Measurements from ENCODE around the gene MYO15A.

The MYO15A gene

DNA sequence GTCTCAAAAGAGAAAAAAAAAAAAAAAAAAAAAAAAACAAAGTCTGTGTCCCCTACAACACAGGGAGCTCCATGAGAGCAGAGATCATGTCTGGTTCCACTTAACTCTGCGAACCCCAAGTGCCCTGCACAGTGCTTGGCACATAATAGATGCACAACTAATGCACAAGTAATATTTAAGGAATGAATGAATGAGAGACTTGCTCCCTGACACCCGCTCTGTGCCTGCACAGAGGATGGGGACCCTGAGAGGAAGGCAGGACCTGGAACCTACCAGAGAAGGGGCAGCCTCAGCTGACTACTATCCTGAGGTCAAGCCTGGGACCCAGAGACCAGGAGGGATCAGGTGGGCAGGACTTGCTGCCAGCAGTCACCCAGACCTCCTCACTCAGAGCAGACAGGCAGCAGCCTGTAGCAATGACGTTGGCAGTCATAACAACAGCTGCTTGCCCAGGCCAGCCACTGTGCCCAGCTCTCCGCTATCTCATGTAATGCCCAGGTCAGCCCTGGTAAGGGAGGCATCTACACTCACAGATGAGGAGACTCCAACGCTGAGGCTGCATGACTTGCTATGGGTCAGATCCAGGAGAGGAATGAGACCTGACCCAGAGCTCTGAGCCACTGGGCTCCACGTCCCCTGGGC, 2.9 kb downstream of the MYO15A start:
- no peak overlapping the region for H3K27ac ChIP-seq
- no peak for TF ChIP-seq CTCF (conservative IDR thresholded peaks at IDR 0.05)

GRCh38 chr17:18115517-18115916, 7.0 kb downstream of the MYO15A start:
- TF ChIP-seq CTCF (conservative IDR thresholded peaks at IDR 0.05) = no peak
- H3K27ac ChIP-seq = no peak overlapping the region

DNA sequence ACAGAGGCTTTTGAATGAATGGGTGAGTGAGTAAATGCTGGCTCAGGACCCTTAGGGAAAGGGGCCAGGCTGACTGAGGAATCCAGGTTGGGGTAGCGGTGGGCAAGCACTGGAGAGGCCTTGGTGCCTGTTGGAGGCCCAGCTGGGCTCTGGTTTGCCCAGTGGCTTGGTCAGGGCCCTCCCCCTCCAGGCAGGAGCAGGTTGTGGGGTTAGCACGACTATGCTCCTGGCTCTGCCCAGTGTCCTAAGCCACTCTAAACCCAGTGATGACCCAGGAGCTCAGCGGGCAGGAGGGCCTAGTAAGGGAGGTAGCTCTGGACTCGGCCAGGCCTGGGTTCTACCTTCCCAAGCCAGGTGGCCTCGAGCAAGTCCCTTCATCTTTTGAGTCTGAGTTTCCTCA, 7.5 kb downstream of the MYO15A start:
- no peak for TF ChIP-seq CTCF (conservative IDR thresholded peaks at IDR 0.05)

DNA sequence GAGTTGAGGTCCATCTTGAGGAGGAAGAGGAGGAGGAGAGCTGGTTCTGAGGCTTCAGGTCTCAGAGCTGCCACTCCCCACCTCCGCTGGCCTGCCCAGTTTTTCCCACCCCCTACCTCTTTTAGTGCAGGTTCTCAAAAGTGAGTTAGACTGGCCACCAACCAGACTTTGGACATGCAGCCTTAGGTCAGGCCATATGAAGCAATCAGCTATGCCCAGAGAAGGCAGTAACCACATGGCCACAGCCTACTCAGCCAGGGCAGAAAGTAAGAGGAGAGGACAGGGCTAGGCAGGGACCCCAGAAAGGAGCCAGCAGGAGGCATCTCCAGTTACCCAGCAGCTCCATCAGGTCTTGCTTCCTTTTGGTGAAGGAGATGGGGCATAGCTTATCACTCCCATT, 9.0 kb downstream of the MYO15A start:
- H3K27ac ChIP-seq = no peak overlapping the region
- no peak for TF ChIP-seq CTCF (conservative IDR thresholded peaks at IDR 0.05)

More for the DNA sequence above, 7.5 kb downstream of the MYO15A start:
- H3K27ac ChIP-seq = no peak overlapping the region

DNA sequence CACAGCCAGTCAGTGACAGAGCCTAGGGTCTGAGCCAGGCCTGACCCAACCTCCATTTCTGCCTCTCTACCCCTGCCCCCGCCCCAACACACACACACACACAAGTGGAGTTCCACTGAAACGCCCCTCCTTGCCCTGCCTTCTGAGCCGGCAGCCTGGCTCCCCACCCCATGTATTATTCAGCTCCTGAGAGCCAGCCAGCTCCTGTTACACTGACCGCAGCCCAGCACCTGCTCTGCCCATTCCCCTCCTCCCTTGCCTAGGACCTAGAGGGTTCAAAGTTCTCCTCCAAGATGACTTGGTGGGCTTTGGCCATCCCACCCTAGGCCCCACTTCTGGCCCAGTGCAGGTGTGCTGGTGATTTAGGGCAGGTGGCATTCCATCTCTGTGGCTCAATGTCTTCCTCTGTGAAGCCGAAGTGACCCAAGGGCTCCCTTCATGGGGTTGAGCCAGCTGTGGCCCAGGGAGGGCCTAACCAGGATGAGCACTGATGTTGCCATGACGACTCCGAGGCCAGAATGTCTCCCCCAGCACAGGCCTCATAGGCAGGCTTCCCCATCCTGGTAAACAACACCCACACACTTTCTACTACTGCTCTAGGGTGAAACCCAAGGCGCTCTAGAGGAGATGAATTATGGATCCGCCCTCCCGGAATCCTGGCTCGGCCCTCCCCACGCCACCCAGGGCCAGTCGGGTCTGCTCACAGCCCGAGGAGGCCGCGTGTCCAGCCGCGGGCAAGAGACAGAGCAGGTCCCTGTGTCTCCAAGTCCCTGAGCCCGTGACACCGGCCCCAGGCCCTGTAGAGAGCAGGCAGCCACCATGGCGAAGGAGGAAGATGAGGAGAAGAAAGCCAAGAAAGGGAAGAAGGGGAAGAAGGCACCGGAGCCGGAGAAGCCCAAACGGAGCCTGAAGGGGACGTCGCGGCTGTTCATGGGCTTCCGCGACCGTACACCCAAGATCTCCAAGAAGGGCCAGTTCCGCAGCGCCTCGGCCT, 9.7 kb downstream of the MYO15A start:
- no peak for TF ChIP-seq CTCF (conservative IDR thresholded peaks at IDR 0.05)

DNA sequence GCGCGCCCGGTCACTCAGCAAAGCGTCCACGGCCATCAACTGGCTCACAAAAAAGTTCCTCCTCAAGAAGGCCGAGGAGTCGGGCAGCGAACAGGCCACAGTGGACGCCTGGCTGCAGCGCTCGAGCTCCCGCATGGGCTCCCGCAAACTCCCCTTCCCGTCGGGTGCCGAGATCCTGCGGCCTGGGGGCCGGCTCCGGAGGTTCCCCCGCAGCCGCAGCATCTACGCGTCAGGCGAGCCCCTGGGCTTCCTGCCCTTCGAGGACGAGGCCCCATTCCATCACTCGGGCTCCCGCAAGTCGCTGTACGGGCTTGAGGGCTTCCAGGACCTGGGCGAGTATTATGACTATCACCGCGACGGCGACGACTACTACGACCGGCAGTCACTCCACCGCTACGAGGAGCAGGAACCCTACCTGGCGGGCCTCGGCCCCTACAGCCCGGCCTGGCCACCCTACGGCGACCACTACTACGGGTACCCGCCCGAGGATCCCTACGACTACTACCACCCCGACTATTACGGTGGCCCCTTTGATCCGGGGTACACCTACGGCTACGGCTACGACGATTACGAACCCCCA, 10.7 kb downstream of the MYO15A start:
- TF ChIP-seq CTCF (conservative IDR thresholded peaks at IDR 0.05) = no peak

More for the DNA sequence above, 9.7 kb downstream of the MYO15A start:
- no peak overlapping the region for H3K27ac ChIP-seq

DNA sequence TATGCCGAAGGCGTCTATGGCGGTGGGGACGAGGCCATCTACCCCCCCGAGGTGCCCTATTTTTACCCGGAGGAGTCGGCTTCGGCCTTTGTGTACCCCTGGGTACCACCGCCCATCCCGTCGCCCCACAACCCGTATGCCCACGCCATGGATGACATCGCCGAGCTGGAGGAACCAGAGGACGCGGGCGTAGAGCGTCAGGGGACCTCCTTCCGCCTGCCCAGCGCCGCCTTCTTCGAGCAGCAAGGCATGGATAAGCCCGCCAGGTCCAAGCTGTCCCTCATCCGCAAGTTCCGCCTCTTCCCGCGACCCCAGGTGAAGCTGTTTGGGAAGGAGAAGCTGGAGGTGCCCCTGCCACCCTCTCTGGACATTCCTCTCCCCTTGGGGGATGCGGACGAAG, 11.4 kb downstream of the MYO15A start:
- no peak overlapping the region for H3K27ac ChIP-seq
- no peak for TF ChIP-seq CTCF (conservative IDR thresholded peaks at IDR 0.05)

More for the DNA sequence above, 10.7 kb downstream of the MYO15A start:
- no peak overlapping the region for H3K27ac ChIP-seq

Measured in VCaP (cell line).